Left hindlimb (tissue), 1 donor: Measurements from ENCODE around the gene UMOD.
"Not testable (repeated sequence)": the region's sequence is repeated elsewhere in the genome, so short reads cannot be mapped to it uniquely, and the experiment has no call there.

ENCODE experiments used
- DNase-seq: peaks from one replicate; pipeline ENCODE4 v3.0.0-alpha.2; 2018

Gene UMOD

GRCh38 chr16:20320178-20320577 lies 32.3 kb downstream of the UMOD start:
- no peak for DNase-seq

DNA sequence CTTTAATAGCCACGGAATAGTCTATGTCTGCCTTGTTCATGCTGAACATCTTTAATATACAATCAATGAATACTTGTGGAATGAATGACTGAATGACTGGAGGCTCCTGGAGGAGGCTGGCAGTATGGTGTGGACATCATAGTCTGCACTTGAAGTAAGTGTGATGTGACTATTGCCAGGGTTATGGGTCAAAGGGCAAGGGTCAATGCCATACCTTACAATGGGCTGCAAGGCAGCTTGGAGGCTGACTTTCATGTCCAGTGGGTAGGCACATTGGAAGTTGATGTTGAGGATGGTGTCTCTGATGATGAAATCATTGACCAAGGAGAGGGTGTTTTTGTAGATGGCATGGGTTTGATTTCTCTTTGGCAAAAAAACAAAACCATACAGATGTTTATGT lies 33.1 kb downstream of the UMOD start:
- no peak for DNase-seq

DNA sequence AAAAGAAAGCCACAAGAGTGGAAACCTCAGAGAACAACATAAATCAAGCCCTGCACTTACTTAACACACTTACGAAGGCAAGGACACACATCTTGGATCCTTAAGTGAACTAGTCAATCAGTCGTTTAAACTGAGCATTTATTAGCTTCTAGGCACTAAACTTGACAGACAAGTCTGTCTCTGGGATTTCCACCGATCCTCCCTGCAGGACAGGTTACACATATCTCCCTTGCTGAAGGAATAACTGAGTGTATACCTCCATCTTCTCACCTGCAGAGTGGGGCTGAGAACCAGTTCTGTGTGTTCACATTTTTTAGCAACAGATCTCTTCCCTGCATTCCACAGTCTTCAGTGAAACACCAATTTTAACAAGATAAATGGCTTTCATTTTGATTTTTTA lies 34.1 kb downstream of the UMOD start:
- no peak for DNase-seq

GRCh38 chr16:20318006-20318405 lies 34.5 kb downstream of the UMOD start:
- DNase-seq: no peak

DNA sequence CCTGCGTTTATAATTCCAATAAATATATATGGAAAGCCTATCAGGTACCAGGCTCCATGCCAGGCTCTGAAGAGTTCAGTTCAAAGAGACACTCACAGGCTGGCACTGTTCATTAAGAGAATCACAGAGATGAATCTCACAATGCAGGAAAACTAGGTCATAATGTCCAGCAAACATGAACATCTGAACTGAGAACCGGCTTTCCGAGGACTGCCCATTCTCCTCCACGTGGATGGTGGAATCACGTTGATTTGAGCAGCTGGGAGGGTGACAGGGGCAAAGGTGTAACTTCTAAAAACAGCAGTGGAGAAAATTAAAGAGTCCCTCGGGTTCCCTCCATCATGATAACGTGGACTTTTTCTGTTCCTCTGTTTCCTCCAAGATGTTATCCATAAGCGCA lies 35.4 kb downstream of the UMOD start:
- DNase-seq: no peak

- no peak for DNase-seq
Observed at GRCh38 chr16:20316715-20317114, 35.8 kb downstream of the UMOD start.

- no peak for DNase-seq
Observed at GRCh38 chr16:20315764-20316163, 36.8 kb downstream of the UMOD start.

- DNase-seq: no peak
Observed at GRCh38 chr16:20314575-20314974, 37.9 kb downstream of the UMOD start.

DNA sequence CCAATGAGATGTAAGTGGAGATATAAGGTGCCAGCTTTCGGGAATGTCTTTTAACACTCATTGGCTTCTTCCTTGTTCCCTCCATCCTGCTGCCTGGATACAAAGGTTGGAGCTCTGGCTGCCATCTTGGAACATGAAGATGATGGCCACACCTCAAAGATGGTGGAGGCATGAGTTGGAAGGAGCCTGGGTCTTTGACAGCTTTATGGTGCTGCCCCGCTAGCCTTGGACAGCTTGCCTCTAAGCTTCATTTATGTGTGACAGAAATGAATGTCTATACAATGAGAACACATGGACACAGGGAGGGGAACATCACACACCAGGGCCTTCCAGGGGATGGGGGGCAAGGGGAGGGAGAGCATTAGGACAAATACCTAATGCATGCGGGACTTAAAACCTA lies 38.8 kb downstream of the UMOD start:
- DNase-seq: no peak

GRCh38 chr16:20312536-20313095 lies 39.9 kb downstream of the UMOD start:
- DNase-seq: not testable (repeated sequence)

- no peak for DNase-seq
Observed at GRCh38 chr16:20311548-20311947, 41.0 kb downstream of the UMOD start.

DNA sequence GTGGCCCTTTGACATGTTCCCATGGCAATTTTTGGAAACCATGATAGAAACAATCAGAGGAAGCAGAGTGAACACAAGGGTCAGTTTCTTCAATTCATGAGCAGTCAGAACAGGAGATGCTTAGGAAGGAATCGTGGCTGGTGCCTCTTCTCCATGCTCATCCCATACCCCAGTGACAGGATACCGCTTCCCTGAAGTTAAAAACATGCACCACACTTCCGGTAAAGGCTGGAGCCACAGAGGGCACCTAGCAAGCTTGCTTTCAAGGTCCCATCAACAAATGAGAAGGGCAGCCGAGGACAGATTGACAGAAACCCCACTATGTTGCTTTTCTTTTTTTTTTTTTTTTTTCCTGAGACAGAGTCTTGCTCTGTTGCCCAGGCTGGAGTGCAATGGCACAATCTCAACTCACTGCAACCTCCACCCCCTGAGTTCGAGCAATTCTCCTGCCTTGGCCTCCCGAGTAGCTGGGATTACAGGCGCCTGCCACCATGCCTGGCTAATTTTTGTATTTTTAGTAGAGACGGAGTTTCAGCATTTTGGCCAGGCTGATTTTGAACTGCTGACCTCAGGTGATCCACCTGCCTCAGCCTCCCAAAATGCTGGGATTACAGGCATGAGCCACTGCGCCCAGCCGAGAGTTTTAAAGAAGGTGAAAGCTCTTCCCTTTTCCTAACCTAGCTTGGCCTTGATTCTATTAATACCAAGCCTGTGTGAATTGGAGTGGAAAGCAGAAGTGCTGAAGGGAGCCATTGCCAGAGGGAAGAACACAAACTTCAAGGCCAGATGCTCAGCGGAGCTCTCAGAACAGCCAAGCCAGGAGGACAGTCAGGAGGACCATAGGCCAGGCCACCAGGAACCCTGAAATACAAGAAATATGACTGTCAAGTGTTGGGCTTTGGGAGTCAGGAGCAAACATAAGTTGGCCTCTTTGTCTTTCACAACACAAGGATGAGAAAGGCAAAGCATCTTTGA lies 41.8 kb downstream of the UMOD start:
- DNase-seq: no peak

- no peak for DNase-seq
Observed at GRCh38 chr16:20309786-20310185, 42.7 kb downstream of the UMOD start.

GRCh38 chr16:20308801-20309590 lies 43.5 kb downstream of the UMOD start:
- DNase-seq: no peak

DNA sequence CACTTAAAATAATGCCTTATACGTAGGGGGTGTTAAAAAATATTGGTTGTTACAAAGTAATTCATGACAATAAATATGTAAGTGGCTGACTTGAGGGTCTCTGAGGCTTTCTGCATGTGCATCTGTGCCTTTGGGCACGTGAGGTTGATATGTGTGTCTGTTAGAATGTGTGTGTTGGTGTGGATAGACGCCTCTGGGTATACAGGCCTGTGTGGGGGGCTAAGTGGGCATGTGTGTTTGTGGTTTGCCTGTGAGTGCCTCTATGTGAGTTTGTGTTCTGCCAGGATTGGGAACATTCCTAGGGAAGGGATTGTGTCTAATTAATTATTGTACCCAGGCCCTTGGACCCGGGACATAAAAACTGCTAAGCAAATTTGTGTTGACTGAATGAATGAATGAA lies 44.2 kb downstream of the UMOD start:
- no peak for DNase-seq

- DNase-seq: no peak
Observed at GRCh38 chr16:20307791-20308190, 44.7 kb downstream of the UMOD start.

DNA sequence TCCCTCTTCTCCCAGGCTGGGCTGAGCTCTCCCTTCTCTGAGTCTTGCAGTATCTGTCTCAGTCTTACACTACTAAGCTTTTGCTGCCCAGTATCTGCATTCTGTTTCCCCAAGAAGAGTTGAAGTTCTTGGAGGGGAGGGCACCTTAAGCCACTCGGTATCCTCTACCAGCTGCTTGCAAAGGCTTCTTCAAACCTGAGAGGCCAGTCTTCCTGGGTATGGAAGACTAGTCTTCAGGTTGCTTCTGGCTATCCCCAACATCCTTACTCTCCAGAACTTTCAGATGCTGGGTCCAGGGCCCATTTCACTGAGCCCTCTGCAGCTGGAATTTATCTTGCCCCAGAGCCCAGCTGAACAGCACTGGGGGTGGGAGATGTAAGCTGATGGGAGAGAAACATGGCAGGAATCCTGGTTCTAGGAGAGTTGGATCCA lies 45.3 kb downstream of the UMOD start:
- DNase-seq: no peak

GRCh38 chr16:20306401-20306800 lies 46.1 kb downstream of the UMOD start:
- no peak for DNase-seq

- DNase-seq: no peak
Observed at GRCh38 chr16:20303012-20303411, 49.5 kb downstream of the UMOD start.

- no peak for DNase-seq
Observed at GRCh38 chr16:20302389-20302788, 50.1 kb downstream of the UMOD start.

GRCh38 chr16:20301840-20302239 lies 50.7 kb downstream of the UMOD start:
- DNase-seq: no peak

DNA sequence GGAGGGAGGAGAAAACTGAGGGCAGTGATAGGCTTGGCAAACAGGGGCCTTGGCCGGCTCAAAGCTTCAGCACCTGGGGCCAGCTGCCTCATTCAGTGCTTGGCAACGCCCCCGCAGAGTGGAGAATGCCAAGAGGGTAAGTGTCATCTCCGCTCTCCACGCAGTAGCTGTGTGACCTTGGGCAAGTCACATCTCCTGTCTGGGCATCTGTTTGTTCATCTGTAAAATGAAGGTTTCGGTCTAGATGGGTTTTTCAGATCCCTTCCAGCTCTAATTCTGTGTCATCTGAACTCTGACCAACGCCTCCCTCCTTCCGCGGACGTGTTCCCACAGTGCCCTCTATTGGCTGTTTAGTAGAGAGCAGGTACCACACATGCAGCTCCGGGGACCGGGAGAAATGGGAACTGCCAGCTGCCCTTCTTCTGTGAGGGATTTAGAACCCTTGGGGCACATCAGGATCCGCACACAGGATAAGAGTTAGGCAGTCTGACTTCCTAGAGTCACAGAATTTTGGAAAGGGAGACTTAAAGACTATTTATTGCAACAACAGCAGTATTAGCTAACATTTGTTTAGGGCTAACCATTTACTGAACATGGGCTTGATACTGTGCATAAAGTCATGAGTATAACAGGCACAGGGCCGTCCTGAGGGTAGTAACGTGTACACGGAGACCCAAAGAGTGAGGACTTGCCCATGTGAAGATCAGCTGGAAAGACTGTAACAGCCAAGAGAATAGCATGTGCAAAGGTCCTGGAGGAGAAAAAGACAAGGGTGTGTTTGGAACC lies 52.0 kb downstream of the UMOD start:
- peak; percentile 37 for DNase-seq

DNA sequence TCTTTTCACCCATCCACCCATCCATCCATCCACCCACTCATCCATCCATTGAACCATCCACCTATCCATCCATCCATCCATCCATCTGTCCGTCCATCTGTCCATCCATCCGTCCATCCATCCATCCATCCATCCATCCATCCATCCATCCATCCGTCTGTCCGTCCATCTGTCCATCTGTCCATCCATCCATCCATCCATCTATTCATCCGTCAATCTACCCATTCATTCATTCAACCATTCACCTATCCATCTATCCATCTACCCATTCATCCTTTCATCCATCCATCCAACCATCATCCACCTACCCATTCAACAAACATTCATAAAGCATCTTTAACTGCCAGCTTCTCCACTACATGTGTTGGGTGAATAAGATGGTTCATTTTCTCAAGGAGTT lies 54.1 kb downstream of the UMOD start:
- DNase-seq: no peak
